GM12875 (cell line): ENCODE results near the gene PARVG.

Experiments
- H3K4me3 ChIP-seq: one replicate; pipeline ENCODE4 v1.5.1; 2011; ENCODE audit warnings: low read depth, low read length, control low read depth
- CTCF ChIP-seq: IDR thresholded peaks from 2 replicates; pipeline ENCODE4 v1.5.1; 2011; ENCODE audit warnings: low read depth, mild to moderate bottlenecking, control low read depth, inconsistent platforms, low read length, moderate library complexity, borderline replicate concordance; ENCODE audit not compliant: insufficient read depth

The PARVG gene

DNA sequence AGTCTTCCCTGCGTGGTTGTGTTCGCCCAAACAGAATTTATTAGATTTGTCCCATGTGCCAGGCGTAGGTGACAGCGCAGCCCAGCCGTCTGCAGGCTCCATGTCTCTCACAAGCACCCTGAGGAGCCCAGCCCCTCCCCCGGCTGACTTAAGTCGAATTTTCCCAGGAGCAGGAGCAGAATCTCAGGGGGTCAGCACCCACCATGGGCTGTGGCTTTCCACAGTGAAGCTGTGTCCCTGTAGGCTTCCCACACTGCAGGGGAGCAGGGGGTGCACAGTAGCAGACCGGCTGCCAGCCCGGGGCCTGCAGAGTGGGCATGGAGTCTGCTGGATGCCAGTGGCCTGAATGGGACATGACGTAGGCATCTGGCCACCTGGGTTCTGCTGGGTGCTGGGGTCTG is 16.0 kb downstream of the PARVG start:
- no peak overlapping the region for H3K4me3 ChIP-seq
- no peak for TF ChIP-seq CTCF

DNA sequence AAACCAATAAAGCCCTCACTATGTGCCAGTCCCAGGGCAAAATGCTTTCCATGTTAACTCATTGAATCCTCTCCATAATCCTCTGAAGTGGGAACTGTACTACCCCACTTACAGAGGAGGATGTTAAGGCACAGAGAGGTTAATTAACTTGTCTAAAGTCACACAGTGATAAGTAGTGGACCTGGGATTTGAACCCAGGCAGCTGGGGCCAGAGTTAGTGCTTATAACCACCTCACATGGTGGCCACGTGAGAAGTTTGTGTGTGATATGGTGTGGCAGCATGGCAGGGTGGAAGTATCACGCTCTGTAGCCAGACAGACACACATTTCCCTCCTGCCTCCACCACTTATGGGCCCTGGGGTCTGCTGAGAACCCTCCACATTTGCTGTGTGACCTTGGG is 16.5 kb downstream of the PARVG start:
- TF ChIP-seq CTCF, result no peak
- no peak overlapping the region for H3K4me3 ChIP-seq

DNA sequence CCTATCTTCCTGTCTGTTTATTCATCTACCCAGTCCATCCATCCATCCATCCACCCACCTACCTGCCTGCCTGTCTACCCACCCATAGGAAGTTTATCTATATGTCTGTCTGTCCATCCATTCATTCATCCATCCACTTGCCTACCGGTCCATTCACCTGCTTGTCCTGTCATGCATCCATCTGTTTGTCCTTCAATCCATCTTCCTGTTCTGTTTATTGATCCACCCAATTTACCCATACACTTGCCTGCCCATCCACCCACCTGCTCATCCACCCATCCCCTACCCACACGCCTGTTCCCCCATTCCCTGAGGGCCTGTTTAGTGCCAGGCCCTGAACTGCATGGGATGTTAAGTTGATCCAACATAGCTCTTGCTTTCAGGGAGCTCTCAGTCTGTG is 18.4 kb downstream of the PARVG start:
- no peak overlapping the region for H3K4me3 ChIP-seq
- TF ChIP-seq CTCF, result no peak

GRCh38 chr22:44199866-44200265 is 19.1 kb downstream of the PARVG start:
- TF ChIP-seq CTCF, result no peak

DNA sequence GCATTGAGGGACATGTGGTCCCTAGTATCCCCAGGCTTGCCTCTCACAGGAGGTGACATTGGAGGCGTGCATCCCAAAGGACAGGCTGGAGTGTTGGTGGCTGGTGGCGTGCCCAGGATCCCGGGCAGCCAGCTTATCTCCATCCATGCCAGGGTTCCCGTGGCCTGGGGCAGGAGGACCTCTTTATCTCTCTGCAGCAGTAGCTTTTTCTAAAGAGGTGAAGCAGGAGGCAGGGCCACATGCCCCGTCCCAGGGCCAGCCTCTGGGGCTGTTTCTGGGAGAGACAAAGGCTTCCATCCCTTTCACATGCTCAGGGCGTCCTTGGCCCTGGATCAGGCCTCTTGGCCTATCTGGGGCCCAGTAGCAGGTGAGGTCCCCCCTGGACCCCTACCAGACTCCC is 19.7 kb downstream of the PARVG start:
- TF ChIP-seq CTCF, result no peak
- no peak overlapping the region for H3K4me3 ChIP-seq

More at GRCh38 chr22:44199866-44200265, 19.1 kb downstream of the PARVG start:
- no peak overlapping the region for H3K4me3 ChIP-seq

- TF ChIP-seq CTCF, result no peak
- H3K4me3 ChIP-seq, result no peak overlapping the region
Measured at GRCh38 chr22:44200855-44201550, 20.3 kb downstream of the PARVG start.

DNA sequence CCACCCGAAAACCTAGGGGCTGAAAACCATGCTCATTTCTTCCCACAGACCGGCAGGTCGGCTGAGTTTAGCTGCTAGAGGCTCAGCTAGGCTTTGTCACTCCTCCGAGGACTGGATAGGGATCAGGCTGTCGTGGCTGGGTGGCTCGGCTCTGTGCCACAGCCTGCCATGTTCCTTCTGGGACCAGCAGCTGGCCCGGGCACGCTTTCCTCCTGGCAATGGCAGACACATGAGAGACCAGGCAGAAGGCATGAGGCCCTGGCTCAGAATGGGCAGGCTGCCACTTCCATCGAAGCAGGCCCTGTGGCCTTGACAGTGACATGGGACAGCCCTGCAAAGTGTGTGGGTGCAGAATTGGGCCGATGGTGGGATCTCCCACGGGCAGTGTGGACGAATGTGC is 20.9 kb downstream of the PARVG start:
- H3K4me3 ChIP-seq, result no peak overlapping the region
- TF ChIP-seq CTCF, result no peak
